RWPE2 (cell line): ENCODE results near the gene SHOC1.

ENCODE experiments used
- ATAC-seq: fragments of 200-7000 bp; cut with Tn5 transposase; 3 replicates; pipeline ENCODE4 v1.9.1; 2021; ENCODE audit warnings: low read depth
- DNase-seq: peaks from one replicate; pipeline ENCODE4 v3.0.0-alpha.2; 2020; ENCODE audit warnings: low spot score
- H3K27ac ChIP-seq: fragments of 450-650 bp; 2 replicates; pipeline ENCODE4 v1.5.1; 2017; ENCODE audit warnings: mild to moderate bottlenecking; ENCODE audit not compliant: poor library complexity, severe bottlenecking
- H3K27me3 ChIP-seq: fragments of 250-450 bp; sonication (Bioruptor Pico); 2 replicates; pipeline ENCODE4 v1.5.1; 2021; ENCODE audit warnings: mild to moderate bottlenecking, moderate library complexity; ENCODE audit not compliant: insufficient read depth, poor library complexity, severe bottlenecking
- H3K36me3 ChIP-seq: fragments of 250-450 bp; sonication (Bioruptor Pico); 2 replicates; pipeline ENCODE4 v1.5.1; 2020; ENCODE audit warnings: low read depth, mild to moderate bottlenecking, moderate library complexity
- H3K4me1 ChIP-seq: fragments of 250-450 bp; sonication (Bioruptor Pico); 2 replicates; pipeline ENCODE4 v1.5.1; 2021; ENCODE audit warnings: mild to moderate bottlenecking, moderate library complexity; ENCODE audit not compliant: insufficient read depth, poor library complexity, severe bottlenecking
- H3K4me3 ChIP-seq: fragments of 250-450 bp; sonication (Bioruptor Pico); 2 replicates; pipeline ENCODE4 v1.5.1; 2021; ENCODE audit warnings: mild to moderate bottlenecking, moderate library complexity; ENCODE audit not compliant: severe bottlenecking
- H3K9me3 ChIP-seq: fragments of 250-450 bp; sonication (Bioruptor Pico); 2 replicates; pipeline ENCODE4 v1.5.1; 2021; ENCODE audit warnings: mild to moderate bottlenecking, moderate library complexity; ENCODE audit not compliant: severe bottlenecking
- TF ChIP-seq, protein P1 (sequence below): fragments of 450-650 bp; IDR thresholded peaks from one replicate; pipeline ENCODE4 v1.5.1; 2017; ENCODE audit warnings: mild to moderate bottlenecking, moderate library complexity; ENCODE audit not compliant: poor library complexity, severe bottlenecking

SHOC1 gene

DNA sequence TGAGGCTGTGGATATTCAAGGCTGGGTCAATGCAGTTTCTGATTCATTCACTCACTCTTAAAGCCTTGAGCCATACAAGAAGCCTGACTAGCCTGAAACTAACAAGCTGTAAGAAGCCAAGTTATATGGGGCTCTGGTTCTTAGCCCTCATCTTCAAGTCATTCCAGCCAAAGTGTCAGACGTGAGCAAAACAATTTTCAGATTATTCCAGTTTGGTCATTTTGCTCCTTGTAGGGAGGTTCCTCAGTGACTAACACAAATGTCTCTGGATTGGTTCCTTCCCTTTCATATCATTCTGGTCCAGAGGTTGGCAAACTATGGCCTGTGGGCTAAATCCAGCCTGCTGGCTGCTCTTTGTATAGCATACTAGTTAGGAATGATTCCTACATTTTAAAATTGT is 12.5 kb upstream of the SHOC1 start:
- TF ChIP-seq, protein P1, sequence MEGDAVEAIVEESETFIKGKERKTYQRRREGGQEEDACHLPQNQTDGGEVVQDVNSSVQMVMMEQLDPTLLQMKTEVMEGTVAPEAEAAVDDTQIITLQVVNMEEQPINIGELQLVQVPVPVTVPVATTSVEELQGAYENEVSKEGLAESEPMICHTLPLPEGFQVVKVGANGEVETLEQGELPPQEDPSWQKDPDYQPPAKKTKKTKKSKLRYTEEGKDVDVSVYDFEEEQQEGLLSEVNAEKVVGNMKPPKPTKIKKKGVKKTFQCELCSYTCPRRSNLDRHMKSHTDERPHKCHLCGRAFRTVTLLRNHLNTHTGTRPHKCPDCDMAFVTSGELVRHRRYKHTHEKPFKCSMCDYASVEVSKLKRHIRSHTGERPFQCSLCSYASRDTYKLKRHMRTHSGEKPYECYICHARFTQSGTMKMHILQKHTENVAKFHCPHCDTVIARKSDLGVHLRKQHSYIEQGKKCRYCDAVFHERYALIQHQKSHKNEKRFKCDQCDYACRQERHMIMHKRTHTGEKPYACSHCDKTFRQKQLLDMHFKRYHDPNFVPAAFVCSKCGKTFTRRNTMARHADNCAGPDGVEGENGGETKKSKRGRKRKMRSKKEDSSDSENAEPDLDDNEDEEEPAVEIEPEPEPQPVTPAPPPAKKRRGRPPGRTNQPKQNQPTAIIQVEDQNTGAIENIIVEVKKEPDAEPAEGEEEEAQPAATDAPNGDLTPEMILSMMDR: no peak
- no peak for DNase-seq
- Histone ChIP-seq H3K36me3 (no peaks in the 10 kb centered on the region), H3K4me3 (no peak overlapping the region), H3K27me3 (no peaks in the 10 kb centered on the region), H3K27ac (peak overlapping the region; percentile 88), H3K4me1 (peaks cover 19% of the 10 kb centered on the region), H3K9me3 (no peaks in the 10 kb centered on the region)
- ATAC-seq: no peak

DNA sequence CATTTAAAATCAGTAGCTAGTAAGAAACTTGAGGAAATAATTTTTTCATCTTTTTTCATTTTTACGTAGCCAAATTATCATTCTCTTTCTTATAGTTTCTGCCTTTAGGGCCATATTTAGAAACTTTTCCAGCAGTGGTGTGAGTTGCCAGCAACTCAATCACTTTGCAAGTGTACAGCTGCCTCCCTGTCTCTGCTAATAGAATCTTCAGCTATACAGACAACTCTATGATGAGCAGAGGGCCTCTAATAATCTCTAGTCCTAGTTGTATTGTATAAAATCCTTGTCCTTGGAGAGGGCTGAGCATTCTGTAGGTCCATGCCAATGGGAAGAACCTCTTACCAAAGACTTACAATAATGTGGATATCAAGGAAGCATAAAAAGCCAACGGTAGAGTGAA is 11.5 kb upstream of the SHOC1 start:
- no peaks in the 10 kb centered on the region for H3K9me3 ChIP-seq
- no peak overlapping the region for H3K4me3 ChIP-seq
- no peaks in the 10 kb centered on the region for H3K36me3 ChIP-seq
- H3K27ac ChIP-seq: peak overlapping the region; percentile 88
- DNase-seq: no peak
- H3K4me1 ChIP-seq: peaks cover 19% of the 10 kb centered on the region
- no peaks in the 10 kb centered on the region for H3K27me3 ChIP-seq
- TF ChIP-seq, protein P1: no peak
- peak; percentile 32; the same call in 2 of the 3 replicates for ATAC-seq

DNA sequence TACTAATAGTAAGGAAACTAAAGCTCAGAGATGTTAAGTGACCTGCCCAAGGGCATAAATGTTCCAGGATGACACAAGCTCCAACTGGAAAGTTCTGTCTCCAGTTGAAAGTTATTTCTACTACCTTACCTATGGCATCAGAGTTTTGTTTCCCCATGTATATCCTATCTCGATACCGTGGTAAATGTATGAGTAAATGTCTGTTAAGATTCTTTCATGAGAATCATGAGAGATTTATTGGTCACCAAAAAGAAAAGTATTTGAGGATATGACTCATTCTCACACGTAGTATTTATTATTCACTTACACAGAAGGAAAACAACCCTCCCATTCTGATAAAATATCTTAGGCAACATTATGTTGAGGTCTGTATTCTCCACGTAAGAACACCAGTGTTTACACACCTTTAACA is 11.1 kb upstream of the SHOC1 start:
- Histone ChIP-seq H3K4me1 (peaks cover 19% of the 10 kb centered on the region), H3K9me3 (no peaks in the 10 kb centered on the region), H3K27me3 (no peaks in the 10 kb centered on the region), H3K36me3 (no peaks in the 10 kb centered on the region), H3K27ac (peak overlapping the region; percentile 88), H3K4me3 (no peak overlapping the region)
- TF ChIP-seq, protein P1: no peak
- DNase-seq (no peak), ATAC-seq (peak; percentile 95)

DNA sequence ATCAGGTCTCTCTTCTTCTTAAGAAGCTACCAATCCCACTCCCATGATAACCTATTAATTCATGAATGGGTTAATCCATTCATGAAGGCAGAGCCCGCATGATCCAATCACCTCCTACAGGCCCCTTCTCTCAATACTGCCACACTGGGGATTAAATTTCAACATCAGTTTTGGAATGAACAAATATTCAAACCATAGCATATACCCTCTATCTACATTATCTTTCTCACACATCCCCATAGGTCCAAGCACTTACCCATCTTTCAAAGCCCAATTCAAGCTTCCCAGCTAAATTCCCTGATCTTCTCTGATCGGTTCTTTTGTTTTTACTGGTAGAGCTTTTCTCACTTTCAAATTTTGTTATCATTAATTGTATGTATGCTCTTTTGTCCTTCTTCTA is 10.5 kb upstream of the SHOC1 start:
- H3K36me3 ChIP-seq: no peaks in the 10 kb centered on the region
- no peak for DNase-seq
- no peaks in the 10 kb centered on the region for H3K9me3 ChIP-seq
- H3K27ac ChIP-seq: peak overlapping the region; percentile 88
- no peak overlapping the region for H3K4me3 ChIP-seq
- H3K27me3 ChIP-seq: no peaks in the 10 kb centered on the region
- TF ChIP-seq, protein P1: no peak
- peaks cover 19% of the 10 kb centered on the region for H3K4me1 ChIP-seq
- no peak for ATAC-seq

DNA sequence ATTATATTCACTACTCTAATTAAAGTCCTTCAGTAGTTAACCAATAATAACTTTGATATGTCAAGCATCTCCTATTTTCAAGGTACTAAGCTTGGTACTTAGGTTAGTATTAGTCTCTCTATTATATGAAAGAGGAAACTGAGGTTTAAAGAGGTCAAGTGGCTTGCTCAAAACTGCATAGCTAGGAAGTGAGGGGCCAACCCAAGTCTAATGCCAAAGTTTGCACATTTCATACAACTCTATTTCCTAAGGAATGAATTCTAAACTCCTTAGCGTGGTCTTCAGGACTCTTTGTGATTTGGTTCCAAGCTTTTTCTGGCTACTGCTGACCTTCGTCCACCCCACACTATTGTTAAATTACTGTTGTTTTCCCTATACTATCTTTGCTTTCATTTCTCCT is 9.9 kb upstream of the SHOC1 start:
- DNase-seq (no peak), ATAC-seq (no peak)
- no peaks in the 10 kb centered on the region for H3K27me3 ChIP-seq
- H3K9me3 ChIP-seq: no peaks in the 10 kb centered on the region
- H3K36me3 ChIP-seq: no peaks in the 10 kb centered on the region
- TF ChIP-seq, protein P1: no peak
- no peak overlapping the region for H3K4me3 ChIP-seq
- peak overlapping the region; percentile 88 for H3K27ac ChIP-seq
- H3K4me1 ChIP-seq: peaks cover 19% of the 10 kb centered on the region
